Stimulated activated CD4-positive, alpha-beta T cell treated with anti-CD3 and anti-CD28 coated beads, Interleukin-1b, Interleukin-23, amount 100 ng/mL, for 24 hours (primary cell): ENCODE data around the gene SLC16A3.
"Not testable (repeated sequence)": the region's sequence is repeated elsewhere in the genome, so short reads cannot be mapped to it uniquely, and the experiment has no call there.

ENCODE experiments used
- DNase-seq, 4 experiments: peaks; one replicate each; pipeline ENCODE4 v3.0.0-alpha.2; 2020; ENCODE audit warnings: low read depth in 4 of 4, low spot score in 1 of 4

Gene SLC16A3

GRCh38 chr17:82203920-82204319 is 24.9 kb upstream of the SLC16A3 start:
- no peak for DNase-seq

- DNase-seq: no peak
These were observed 23.8 kb upstream of the SLC16A3 start for GRCh38 chr17:82204831-82205719.

GRCh38 chr17:82205720-82206508 is 22.9 kb upstream of the SLC16A3 start:
- DNase-seq: peak in 2 of 4 experiments; percentile 52 to 72

GRCh38 chr17:82210655-82211054 is 18.2 kb upstream of the SLC16A3 start:
- DNase-seq: not testable (repeated sequence)

GRCh38 chr17:82212331-82213250 is 16.3 kb upstream of the SLC16A3 start, which contains the start of gene CCDC57:
Gene CCDC57, minus strand, starts transcription at chr17:82212842. Its CDS starts 10,898 bp downstream, at chr17:82201944.
- DNase-seq: peak in 2 of 4 experiments; percentile 58 to 70

GRCh38 chr17:82213251-82214011 is 15.4 kb upstream of the SLC16A3 start:
- DNase-seq: no peak

GRCh38 chr17:82214012-82214628 is 14.7 kb upstream of the SLC16A3 start:
- no peak for DNase-seq

GRCh38 chr17:82215095-82215971 is 13.5 kb upstream of the SLC16A3 start:
- DNase-seq: no peak

GRCh38 chr17:82215972-82216300 is 12.9 kb upstream of the SLC16A3 start:
- no peak for DNase-seq

- no peak for DNase-seq
These were observed 12.3 kb upstream of the SLC16A3 start for GRCh38 chr17:82216301-82217119.

GRCh38 chr17:82217120-82217529 is 11.7 kb upstream of the SLC16A3 start:
- no peak for DNase-seq

- DNase-seq: no peak
These were observed 11.2 kb upstream of the SLC16A3 start for GRCh38 chr17:82217530-82218204.

- no peak for DNase-seq
These were observed 10.3 kb upstream of the SLC16A3 start for GRCh38 chr17:82218349-82219075.

GRCh38 chr17:82219083-82219482 is 9.8 kb upstream of the SLC16A3 start:
- DNase-seq: no peak

GRCh38 chr17:82219753-82220709 is 8.8 kb upstream of the SLC16A3 start:
- DNase-seq: no peak
